Right lung (tissue), 10 donors: ENCODE results near the gene KLF5. TPM values are rescaled to one million over a fixed set of nuclear protein-coding genes. Genes with fewer than 3 reads are reported as not detected.
"Not testable (repeated sequence)": the region's sequence is repeated elsewhere in the genome, so short reads cannot be mapped to it uniquely, and the experiment has no call there.

ENCODE experiments used
- DNase-seq, 2 donors: peaks; one replicate each; pipeline ENCODE4 v3.0.0-alpha.2; 2013
- long read RNA-seq, 8 donors: transcript quantifications; one replicate each; lab custom pipeline, GENCODE V29; 2026
- polyA plus RNA-seq, 5 donors: library from polyadenylated mRNA; unstranded; fragments of 120-200 nt; gene quantifications; one replicate each; pipeline versions ENCODE4 v1.2.1 to v1.2.3, GENCODE V29; 2013; ENCODE audit warnings: inconsistent platforms in 1 of 5, low replicate concordance in 1 of 5; ENCODE audit not compliant: insufficient read length in 5 of 5, insufficient read depth in 1 of 5

Gene KLF5
- 10 to 100 TPM; 14.7 to 32.0 (median 18.9) TPM for polyA plus RNA-seq
- long read RNA-seq, donor 1, partial matches to known transcripts, result 16 of 20 reads
- long read RNA-seq, donor 1, other reads (novel, unspliced or antisense), result 0 of 20 reads
- long read RNA-seq, donor 2, partial matches to known transcripts, result 0 of 1 reads
- long read RNA-seq, donor 2, other reads (novel, unspliced or antisense), result 0 of 1 reads
- long read RNA-seq, donor 3, partial matches to known transcripts, result 0 of 1 reads
- long read RNA-seq, donor 3, other reads (novel, unspliced or antisense), result 0 of 1 reads
- long read RNA-seq, donor 4, partial matches to known transcripts, result 0 of 4 reads
- long read RNA-seq, donor 4, other reads (novel, unspliced or antisense), result 0 of 4 reads
- long read RNA-seq, donor 5, transcript KLF5-201 (4 exons, 3,566 nt), result major isoform, 5 of 5 reads
- long read RNA-seq, donor 5, partial matches to known transcripts, result 0 of 5 reads
- long read RNA-seq, donor 5, other reads (novel, unspliced or antisense), result 0 of 5 reads
- long read RNA-seq, donor 6, partial matches to known transcripts, result 0 of 4 reads
- long read RNA-seq, donor 6, other reads (novel, unspliced or antisense), result 0 of 4 reads
- long read RNA-seq, donor 7, transcript KLF5-201 (4 exons, 3,566 nt), result major isoform, 5 of 5 reads
- long read RNA-seq, donor 7, partial matches to known transcripts, result 0 of 5 reads
- long read RNA-seq, donor 7, other reads (novel, unspliced or antisense), result 0 of 5 reads
- long read RNA-seq, donor 8, result 0 reads

GRCh38 chr13:73058736-73059459, at the start of gene KLF5:
Gene KLF5, plus strand, starts transcription at chr13:73059005. Its CDS starts 323 bp downstream, at chr13:73059328.
- peak; percentile 87 to 90 for DNase-seq

- DNase-seq, result no peak
These were observed 47.1 kb upstream of the KLF5 start for GRCh38 chr13:73011751-73012150.

GRCh38 chr13:73015805-73016204, 43.0 kb upstream of the KLF5 start:
- no peak for DNase-seq

- no peak for DNase-seq
These were observed 40.5 kb upstream of the KLF5 start for GRCh38 chr13:73018336-73018735.

GRCh38 chr13:73025217-73026012, 33.4 kb upstream of the KLF5 start:
- no peak for DNase-seq

- no peak for DNase-seq
These were observed 23.9 kb upstream of the KLF5 start for GRCh38 chr13:73034901-73035300.

- no peak for DNase-seq
These were observed 23.1 kb upstream of the KLF5 start for GRCh38 chr13:73035660-73036059.

- DNase-seq, result no peak
These were observed 22.2 kb upstream of the KLF5 start for GRCh38 chr13:73036566-73036965.

- no peak for DNase-seq
These were observed 20.7 kb upstream of the KLF5 start for GRCh38 chr13:73038064-73038463.

- DNase-seq, result no peak
These were observed 19.4 kb upstream of the KLF5 start for GRCh38 chr13:73039201-73040108.

GRCh38 chr13:73040484-73040883, 18.3 kb upstream of the KLF5 start:
- no peak for DNase-seq

- no peak for DNase-seq
These were observed 17.7 kb upstream of the KLF5 start for GRCh38 chr13:73040968-73041596.

GRCh38 chr13:73045031-73045430, 13.8 kb upstream of the KLF5 start:
- DNase-seq, result no peak

GRCh38 chr13:73048615-73049014, 10.2 kb upstream of the KLF5 start:
- DNase-seq, result not testable (repeated sequence)

- no peak for DNase-seq
These were observed 4.1 kb upstream of the KLF5 start for GRCh38 chr13:73054712-73055111.

GRCh38 chr13:73055813-73056564, 2.8 kb upstream of the KLF5 start:
- DNase-seq, result no peak

- no peak for DNase-seq
These were observed 2.2 kb upstream of the KLF5 start for GRCh38 chr13:73056565-73056962.

GRCh38 chr13:73057284-73058063, 1.3 kb upstream of the KLF5 start:
- DNase-seq, result no peak

GRCh38 chr13:73058064-73058313, 816 bp upstream of the KLF5 start:
- no peak for DNase-seq
